ENCODE data around the gene NLRP3. TPM values are rescaled to one million over a fixed set of nuclear protein-coding genes. Genes with fewer than 3 reads are reported as not detected.

Gene NLRP3
- total RNA-seq, 1 experiment from 2014 or later: 0.24 TPM

DNA sequence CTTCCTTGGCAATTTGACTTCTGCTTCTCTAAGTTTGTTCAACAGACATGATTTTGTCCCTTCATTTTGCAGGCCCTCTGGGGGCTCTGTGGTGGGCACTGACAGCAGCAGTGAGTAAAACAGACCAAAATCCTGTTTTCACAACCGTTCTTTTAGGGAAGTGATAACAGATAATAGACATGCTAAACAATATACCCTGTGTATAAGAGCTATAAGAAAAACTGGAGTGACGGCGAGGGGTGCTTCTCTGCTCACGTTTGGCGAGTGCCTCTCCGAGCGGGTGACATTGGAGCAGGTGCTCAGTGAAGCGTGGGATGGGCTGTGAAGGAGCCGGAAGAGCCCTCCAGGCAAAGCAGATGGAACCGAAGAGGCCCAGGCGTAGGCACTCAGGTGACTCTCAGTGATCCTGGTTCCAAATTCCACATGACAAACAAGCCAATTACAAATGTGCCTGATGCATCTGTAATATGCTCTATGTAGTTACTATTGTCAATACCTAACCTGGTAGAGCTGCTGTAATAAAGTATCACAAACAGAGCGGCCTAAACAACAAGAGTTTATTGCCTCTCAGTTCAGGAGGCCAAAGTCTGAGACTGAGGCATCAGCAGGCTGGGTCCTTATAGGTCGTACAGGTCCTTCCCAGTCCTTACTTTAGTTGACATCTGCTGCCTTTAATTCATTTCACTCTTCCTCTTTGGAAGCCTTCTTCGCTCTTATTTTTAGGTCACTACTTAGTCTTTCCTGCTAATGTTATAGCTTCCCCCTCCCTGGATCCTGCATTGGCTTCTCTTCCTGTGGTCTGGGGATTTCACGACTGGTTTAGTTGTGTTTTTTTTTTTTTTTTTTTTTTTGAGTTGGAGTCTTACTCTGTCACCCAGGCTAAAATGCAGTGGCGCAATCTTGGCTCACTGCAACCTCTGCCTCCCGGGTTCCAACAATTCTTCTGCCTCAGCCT is 21.9 kb downstream of the NLRP3 start:
- DNase-seq (ENCODE audit: low spot score): no peak

- no peak for DNase-seq (ENCODE audit: low spot score)
Observed at GRCh38 chr1:247440001-247440620, 24.1 kb downstream of the NLRP3 start.

DNA sequence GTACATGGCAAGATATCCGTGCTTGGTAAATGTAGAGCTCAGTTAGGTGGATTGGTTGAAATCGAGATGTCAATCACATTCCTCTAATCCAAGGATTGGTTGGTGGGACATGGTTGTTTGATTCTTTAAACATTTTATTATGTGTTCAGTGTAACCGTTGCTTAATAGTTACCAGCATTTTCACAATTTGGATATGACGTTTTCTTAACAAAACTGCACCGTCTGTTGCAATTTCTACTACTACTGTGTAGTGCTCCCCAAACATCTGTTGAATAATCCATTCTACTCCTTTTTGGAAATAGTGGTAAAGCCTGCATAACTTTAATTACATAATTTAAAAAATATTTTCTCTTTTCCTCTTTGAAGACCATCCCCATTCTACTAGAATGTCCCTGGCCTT is 25.6 kb downstream of the NLRP3 start:
- no peak for DNase-seq (ENCODE audit: low spot score)

DNA sequence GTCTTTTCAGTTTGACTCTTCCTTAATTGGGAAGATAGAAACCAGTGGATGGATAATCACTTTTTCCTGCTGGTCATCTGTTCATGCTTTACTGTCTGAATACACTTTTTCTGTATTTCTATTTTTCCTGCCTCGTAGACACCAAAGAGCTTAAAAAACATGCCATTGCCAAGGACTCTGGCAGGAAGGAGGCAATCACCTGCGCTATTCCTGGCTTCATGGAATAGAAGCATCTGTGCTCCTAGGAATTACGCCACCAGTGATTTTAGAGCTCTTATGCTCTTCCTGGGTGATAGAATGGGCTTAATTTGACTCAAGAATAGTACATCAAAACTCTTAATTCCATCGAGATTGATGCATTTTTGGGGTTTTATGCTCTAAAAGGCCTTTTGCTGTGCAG is 26.2 kb downstream of the NLRP3 start:
- DNase-seq (ENCODE audit: low spot score): no peak

- DNase-seq (ENCODE audit: low spot score): no peak
Observed at GRCh38 chr1:247443641-247444040, 27.7 kb downstream of the NLRP3 start.

GRCh38 chr1:247444571-247444970 is 28.6 kb downstream of the NLRP3 start:
- DNase-seq (ENCODE audit: low spot score): no peak

GRCh38 chr1:247445526-247446356 is 29.8 kb downstream of the NLRP3 start:
- no peak for DNase-seq (ENCODE audit: low spot score)

DNA sequence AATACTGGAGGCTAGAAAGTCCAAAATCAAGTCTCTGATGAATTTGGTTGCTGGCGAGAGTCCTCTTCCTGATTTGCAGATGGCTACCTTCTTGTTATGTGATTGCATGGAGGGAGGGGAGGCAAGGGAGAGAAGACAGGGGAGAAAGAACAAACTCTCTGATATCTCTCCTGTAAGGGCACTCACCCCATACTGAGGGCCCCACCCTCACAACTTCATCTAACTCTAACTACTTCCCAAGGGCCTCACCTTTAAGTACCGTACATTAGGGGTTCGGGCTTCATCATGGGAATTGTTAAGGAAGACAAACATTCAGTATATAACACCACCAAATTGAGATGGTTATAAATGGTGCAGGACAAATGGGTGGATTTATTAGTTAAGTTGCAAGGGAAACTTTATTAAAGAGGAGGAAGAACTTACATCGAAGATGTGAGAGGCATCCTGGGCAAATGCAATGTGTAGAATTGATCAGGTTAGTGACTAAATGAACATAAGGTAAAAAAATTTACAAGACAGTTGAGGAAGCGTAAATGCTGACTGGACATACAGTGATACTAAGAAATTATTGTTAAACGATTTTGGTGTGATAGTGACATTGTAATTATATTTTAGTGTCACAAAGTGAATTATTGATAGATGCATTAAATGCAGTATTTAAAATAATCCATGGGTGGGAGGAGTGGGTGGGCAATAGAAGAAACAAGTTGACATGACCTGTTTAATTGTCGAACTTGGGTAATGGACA is 31.4 kb downstream of the NLRP3 start:
- DNase-seq (ENCODE audit: low spot score): no peak

DNA sequence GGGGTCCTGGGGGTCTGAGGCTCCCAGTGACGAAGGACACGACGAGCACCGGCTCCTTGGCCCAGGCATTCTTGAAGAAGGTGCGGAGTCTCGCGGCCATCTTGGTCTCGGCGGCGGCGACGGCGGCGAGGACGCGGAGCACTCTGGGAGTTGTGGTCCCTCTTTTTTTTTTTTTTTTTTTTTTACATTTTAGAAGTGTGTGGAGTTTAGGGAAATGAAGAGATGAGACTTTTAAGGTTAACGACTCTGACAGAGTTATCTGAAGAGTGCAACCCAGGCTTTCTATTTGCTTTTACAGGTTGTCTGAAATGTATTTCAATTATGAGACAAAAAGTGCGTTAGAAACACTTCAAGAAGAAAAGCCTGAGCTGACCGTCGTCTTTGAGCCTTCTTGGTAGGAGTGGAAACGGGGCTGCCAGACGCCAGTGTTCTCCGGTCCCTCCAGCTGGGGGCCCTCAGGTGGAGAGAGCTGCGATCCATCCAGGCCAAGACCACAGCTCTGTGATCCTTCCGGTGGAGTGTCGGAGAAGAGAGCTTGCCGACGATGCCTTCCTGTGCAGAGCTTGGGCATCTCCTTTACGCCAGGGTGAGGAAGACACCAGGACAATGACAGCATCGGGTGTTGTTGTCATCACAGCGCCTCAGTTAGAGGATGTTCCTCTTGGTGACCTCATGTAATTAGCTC is 32.3 kb downstream of the NLRP3 start:
- no peak for DNase-seq (ENCODE audit: low spot score)

GRCh38 chr1:247451388-247452010 is 35.5 kb downstream of the NLRP3 start:
- no peak for DNase-seq (ENCODE audit: low spot score)

GRCh38 chr1:247452447-247453039 is 36.6 kb downstream of the NLRP3 start:
- DNase-seq (ENCODE audit: low spot score): no peak

DNA sequence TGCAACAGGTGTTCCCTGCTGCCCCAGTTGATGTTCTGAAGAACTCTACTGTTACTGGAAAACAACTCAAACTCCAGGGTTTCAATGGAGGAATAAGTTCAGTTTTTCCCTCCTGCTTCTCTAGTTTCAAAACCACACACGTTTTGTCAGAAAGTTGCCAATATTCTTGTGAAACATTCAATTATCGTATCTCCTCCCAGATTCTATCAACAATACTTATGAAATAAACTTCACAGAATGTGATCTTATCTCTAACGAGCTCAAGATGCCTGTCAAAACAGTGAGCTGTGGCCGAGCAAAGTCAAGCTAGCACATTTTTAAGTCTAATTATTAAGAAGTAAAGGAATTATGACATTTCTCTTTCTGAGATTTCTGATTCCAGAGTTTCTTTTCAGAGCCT is 37.3 kb downstream of the NLRP3 start:
- DNase-seq (ENCODE audit: low spot score): no peak

DNA sequence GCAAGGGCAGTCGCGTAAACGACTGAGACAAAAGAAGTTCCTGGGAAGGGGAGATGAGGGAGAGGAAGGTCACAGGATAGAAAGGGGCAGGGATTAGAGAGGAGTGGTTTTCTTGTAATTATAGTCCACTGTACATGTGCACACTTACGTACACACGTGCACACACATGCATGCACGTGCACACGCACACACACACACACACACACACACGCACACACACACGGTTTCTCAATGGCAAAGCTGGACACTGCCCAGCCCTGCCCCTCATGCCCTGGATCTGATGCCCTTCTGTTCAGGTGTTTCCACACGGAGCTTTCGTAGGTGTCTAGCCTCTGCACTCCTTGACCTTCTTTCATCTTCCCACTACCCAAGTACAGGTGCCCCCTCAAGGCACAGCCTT is 38.0 kb downstream of the NLRP3 start:
- no peak for DNase-seq (ENCODE audit: low spot score)

- no peak for DNase-seq (ENCODE audit: low spot score)
Observed at GRCh38 chr1:247456021-247456420, 40.0 kb downstream of the NLRP3 start.

GRCh38 chr1:247456914-247457639 is 41.1 kb downstream of the NLRP3 start:
- DNase-seq (ENCODE audit: low spot score): no peak

GRCh38 chr1:247459507-247459906 is 43.5 kb downstream of the NLRP3 start:
- peak; percentile 5 for DNase-seq (ENCODE audit: low spot score)

GRCh38 chr1:247465796-247466195 is 49.8 kb downstream of the NLRP3 start:
- no peak for DNase-seq (ENCODE audit: low spot score)

- no peak for DNase-seq (ENCODE audit: low spot score)
Observed at GRCh38 chr1:247467129-247467528, 51.2 kb downstream of the NLRP3 start.

- DNase-seq (ENCODE audit: low spot score): no peak
Observed at GRCh38 chr1:247468481-247469140, 52.6 kb downstream of the NLRP3 start.

All from A172 (cell line).